ENCODE measurements around the gene MAG. TPM values are rescaled to one million over a fixed set of nuclear protein-coding genes. Genes with fewer than 3 reads are reported as not detected.

MAG gene
- total and polyA plus RNA-seq, 4 donors, result 0.42 TPM; not detected in 3

DNA sequence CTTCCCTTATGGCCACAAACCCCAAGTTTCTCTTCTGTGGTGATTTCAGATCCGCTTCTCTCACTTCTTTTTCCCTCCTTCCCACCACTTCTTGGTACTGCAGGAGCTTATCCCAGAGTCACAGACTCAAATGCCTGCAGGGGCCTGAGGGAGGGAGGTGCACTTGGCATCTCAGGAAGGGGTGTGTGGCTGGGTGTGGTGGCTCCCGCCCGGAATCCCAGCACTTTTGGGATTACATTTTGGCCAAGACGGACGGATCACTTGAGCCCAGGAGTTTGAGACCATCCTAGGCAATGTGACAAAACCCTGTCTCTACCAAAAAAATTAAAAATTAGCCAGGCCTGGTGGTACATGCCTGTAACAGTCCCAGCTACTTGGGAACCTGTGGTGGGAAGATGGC is 17.6 kb upstream of the MAG start:
- Histone ChIP-seq H3K36me3 (ENCODE audit: control insufficient read depth in 1 of 2, insufficient read depth in 2 of 2, low read length in 1 of 2) (peaks cover 6 to 8% of the 10 kb centered on the region in 2 donors), H3K4me1 (ENCODE audit: control insufficient read depth in 1 of 2, insufficient read depth in 2 of 2, low read length in 2 of 2) (no peaks in the 10 kb centered on the region), H3K9me3 (ENCODE audit: control insufficient read depth, low read length) (no peaks in the 10 kb centered on the region), H3K4me3 (ENCODE audit: low read length in 2 of 2) (no peak overlapping the region), H3K27me3 (ENCODE audit: control insufficient read depth in 1 of 2, insufficient read depth in 2 of 2, low read length in 1 of 2) (no peaks in the 10 kb centered on the region), H3K27ac (ENCODE audit: low read depth in 1 of 2, low read length in 2 of 2) (no peak overlapping the region)
- ATAC-seq (ENCODE audit: low FRiP score), result no peak
- 83% methylated on average over 5 of the region's 5 CpGs for WGBS, 2 donors
- intact Hi-C loops (cut with DNase I), result loop anchor here in 1 of 2 donors (10.0 kb wide), 1 partner anchor 220 kb away; the partner anchor contains the start of gene KRTDAP
- no peak for DNase-seq

- no peak for ATAC-seq (ENCODE audit: low FRiP score)
- no peaks in the 10 kb centered on the region for H3K9me3 ChIP-seq (ENCODE audit: control insufficient read depth, low read length)
- no peak overlapping the region for H3K27ac ChIP-seq (ENCODE audit: low read depth in 1 of 2, low read length in 2 of 2)
- H3K27me3 ChIP-seq (ENCODE audit: control insufficient read depth in 1 of 2, insufficient read depth in 2 of 2, low read length in 1 of 2), result no peaks in the 10 kb centered on the region
- H3K4me3 ChIP-seq (ENCODE audit: low read length in 2 of 2), result no peak overlapping the region
- DNase-seq, result no peak
- no peaks in the 10 kb centered on the region for H3K4me1 ChIP-seq (ENCODE audit: control insufficient read depth in 1 of 2, insufficient read depth in 2 of 2, low read length in 2 of 2)
- WGBS, 2 donors, result 94 to 97% methylated on average over 28 of the region's 28 CpGs
- intact Hi-C loops (cut with DNase I), result loop anchor here (5.0 to 10.0 kb wide), 2 partner anchors 218 to 221 kb away; partner anchors contain the start of gene KRTDAP (in 1 of the 2)
- H3K36me3 ChIP-seq (ENCODE audit: control insufficient read depth in 1 of 2, insufficient read depth in 2 of 2, low read length in 1 of 2), result peaks cover 6 to 7% of the 10 kb centered on the region in 2 donors
Measured at GRCh38 chr19:35276706-35277281, 15.2 kb upstream of the MAG start.

GRCh38 chr19:35278578-35279284 is 13.2 kb upstream of the MAG start:
- H3K27ac ChIP-seq (ENCODE audit: low read depth in 1 of 2, low read length in 2 of 2), result no peak overlapping the region
- no peak for ATAC-seq (ENCODE audit: low FRiP score)
- intact Hi-C loops (cut with DNase I), result loop anchor here (5.0 to 10.0 kb wide), 2 partner anchors 216 to 219 kb away; partner anchors contain the start of gene KRTDAP (in 1 of the 2)
- no peak for DNase-seq
- no peaks in the 10 kb centered on the region for H3K9me3 ChIP-seq (ENCODE audit: control insufficient read depth, low read length)
- WGBS, 2 donors, result 89 to 92% methylated on average over 45 of the region's 45 CpGs
- H3K27me3 ChIP-seq (ENCODE audit: control insufficient read depth in 1 of 2, insufficient read depth in 2 of 2, low read length in 1 of 2), result no peaks in the 10 kb centered on the region
- H3K4me1 ChIP-seq (ENCODE audit: control insufficient read depth in 1 of 2, insufficient read depth in 2 of 2, low read length in 2 of 2), result no peaks in the 10 kb centered on the region
- H3K4me3 ChIP-seq (ENCODE audit: low read length in 2 of 2), result no peak overlapping the region
- H3K36me3 ChIP-seq (ENCODE audit: control insufficient read depth in 1 of 2, insufficient read depth in 2 of 2, low read length in 1 of 2), result peaks cover 3 to 6% of the 10 kb centered on the region in 2 donors

GRCh38 chr19:35279374-35279773 is 12.6 kb upstream of the MAG start:
- 80 to 82% methylated on average over 11 of the region's 11 CpGs for WGBS, 2 donors
- DNase-seq, result no peak
- Histone ChIP-seq H3K27me3 (ENCODE audit: control insufficient read depth in 1 of 2, insufficient read depth in 2 of 2, low read length in 1 of 2) (no peaks in the 10 kb centered on the region), H3K27ac (ENCODE audit: low read depth in 1 of 2, low read length in 2 of 2) (no peak overlapping the region), H3K9me3 (ENCODE audit: control insufficient read depth, low read length) (no peaks in the 10 kb centered on the region), H3K36me3 (ENCODE audit: control insufficient read depth in 1 of 2, insufficient read depth in 2 of 2, low read length in 1 of 2) (peaks cover 3 to 6% of the 10 kb centered on the region in 2 donors), H3K4me3 (ENCODE audit: low read length in 2 of 2) (no peak overlapping the region), H3K4me1 (ENCODE audit: control insufficient read depth in 1 of 2, insufficient read depth in 2 of 2, low read length in 2 of 2) (no peaks in the 10 kb centered on the region)
- intact Hi-C loops (cut with DNase I), result loop anchor here (5.0 to 10.0 kb wide), 2 partner anchors 215 to 218 kb away; partner anchors contain the start of gene KRTDAP (in 1 of the 2)
- ATAC-seq (ENCODE audit: low FRiP score), result no peak

- H3K27me3 ChIP-seq (ENCODE audit: control insufficient read depth in 1 of 2, insufficient read depth in 2 of 2, low read length in 1 of 2), result no peaks in the 10 kb centered on the region
- DNase-seq, result no peak
- peaks cover 3 to 6% of the 10 kb centered on the region in 2 donors for H3K36me3 ChIP-seq (ENCODE audit: control insufficient read depth in 1 of 2, insufficient read depth in 2 of 2, low read length in 1 of 2)
- no peak overlapping the region for H3K27ac ChIP-seq (ENCODE audit: low read depth in 1 of 2, low read length in 2 of 2)
- H3K4me3 ChIP-seq (ENCODE audit: low read length in 2 of 2), result no peak overlapping the region
- intact Hi-C loops (cut with DNase I), result loop anchor here (5.0 to 10.0 kb wide), 2 partner anchors 215 to 217 kb away; partner anchors contain the start of gene KRTDAP (in 1 of the 2)
- ATAC-seq (ENCODE audit: low FRiP score), result peak; percentile 34
- no peaks in the 10 kb centered on the region for H3K9me3 ChIP-seq (ENCODE audit: control insufficient read depth, low read length)
- no peaks in the 10 kb centered on the region for H3K4me1 ChIP-seq (ENCODE audit: control insufficient read depth in 1 of 2, insufficient read depth in 2 of 2, low read length in 2 of 2)
- 46 to 53% methylated on average over 12 of the region's 12 CpGs for WGBS, 2 donors
Measured at GRCh38 chr19:35279985-35280821, 11.8 kb upstream of the MAG start.

DNA sequence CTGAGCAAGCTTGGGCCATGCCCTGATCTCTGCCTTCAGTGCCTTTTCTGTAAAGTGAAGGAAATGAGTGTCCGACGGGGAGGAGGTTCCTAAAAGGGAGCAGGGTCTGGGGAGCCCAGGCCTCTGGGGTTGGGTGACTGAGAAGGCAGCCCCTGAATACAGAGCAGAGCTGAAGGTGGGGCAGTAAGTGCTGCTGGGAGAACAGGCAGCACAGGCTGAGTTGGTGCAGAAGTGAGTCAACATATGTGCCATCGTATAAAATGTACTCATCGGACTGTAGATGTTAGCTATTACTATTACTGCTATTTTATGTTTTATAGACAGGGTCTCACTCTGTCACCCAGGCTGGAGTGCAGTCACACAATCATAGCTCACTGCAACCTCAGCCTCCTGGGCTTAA is 10.7 kb upstream of the MAG start:
- DNase-seq (no peak), ATAC-seq (ENCODE audit: low FRiP score) (no peak)
- Histone ChIP-seq H3K27me3 (ENCODE audit: control insufficient read depth in 1 of 2, insufficient read depth in 2 of 2, low read length in 1 of 2) (no peaks in the 10 kb centered on the region), H3K4me1 (ENCODE audit: control insufficient read depth in 1 of 2, insufficient read depth in 2 of 2, low read length in 2 of 2) (no peaks in the 10 kb centered on the region), H3K27ac (ENCODE audit: low read depth in 1 of 2, low read length in 2 of 2) (no peak overlapping the region), H3K4me3 (ENCODE audit: low read length in 2 of 2) (no peak overlapping the region), H3K9me3 (ENCODE audit: control insufficient read depth, low read length) (no peaks in the 10 kb centered on the region), H3K36me3 (ENCODE audit: control insufficient read depth in 1 of 2, insufficient read depth in 2 of 2, low read length in 1 of 2) (peaks cover 3 to 4% of the 10 kb centered on the region in 2 donors)
- WGBS, 2 donors, result 48 to 59% methylated on average over 4 of the region's 4 CpGs
- intact Hi-C loops (cut with DNase I), result no loop called here

- Histone ChIP-seq H3K9me3 (ENCODE audit: control insufficient read depth, low read length) (no peaks in the 10 kb centered on the region), H3K27me3 (ENCODE audit: control insufficient read depth in 1 of 2, insufficient read depth in 2 of 2, low read length in 1 of 2) (no peaks in the 10 kb centered on the region), H3K27ac (ENCODE audit: low read depth in 1 of 2, low read length in 2 of 2) (no peak overlapping the region), H3K36me3 (ENCODE audit: control insufficient read depth in 1 of 2, insufficient read depth in 2 of 2, low read length in 1 of 2) (no peaks in the 10 kb centered on the region), H3K4me1 (ENCODE audit: control insufficient read depth in 1 of 2, insufficient read depth in 2 of 2, low read length in 2 of 2) (no peaks in the 10 kb centered on the region), H3K4me3 (ENCODE audit: low read length in 2 of 2) (no peak overlapping the region)
- intact Hi-C loops (cut with DNase I), result no loop called here
- WGBS, 2 donors, result 67 to 71% methylated on average over 17 of the region's 17 CpGs
- ATAC-seq (ENCODE audit: low FRiP score) (no peak), DNase-seq (no peak)
Measured at GRCh38 chr19:35284153-35285094, 7.5 kb upstream of the MAG start.

- no peaks in the 10 kb centered on the region for H3K9me3 ChIP-seq (ENCODE audit: control insufficient read depth, low read length)
- intact Hi-C loops (cut with DNase I), result no loop called here
- H3K27me3 ChIP-seq (ENCODE audit: control insufficient read depth in 1 of 2, insufficient read depth in 2 of 2, low read length in 1 of 2), result no peaks in the 10 kb centered on the region
- H3K36me3 ChIP-seq (ENCODE audit: control insufficient read depth in 1 of 2, insufficient read depth in 2 of 2, low read length in 1 of 2), result no peaks in the 10 kb centered on the region
- H3K27ac ChIP-seq (ENCODE audit: low read depth in 1 of 2, low read length in 2 of 2), result no peak overlapping the region
- DNase-seq (no peak), ATAC-seq (ENCODE audit: low FRiP score) (no peak)
- 11 to 27% methylated on average over 1 of the region's 1 CpG for WGBS, 2 donors
- H3K4me1 ChIP-seq (ENCODE audit: control insufficient read depth in 1 of 2, insufficient read depth in 2 of 2, low read length in 2 of 2), result no peaks in the 10 kb centered on the region
- H3K4me3 ChIP-seq (ENCODE audit: low read length in 2 of 2), result no peak overlapping the region
Measured at GRCh38 chr19:35285095-35285449, 6.9 kb upstream of the MAG start.

All from aorta (tissue), 5 donors.